T-helper 1 cell (primary cell): ENCODE results near the gene MEGF11.
"Not testable (repeated sequence)": the region's sequence is repeated elsewhere in the genome, so short reads cannot be mapped to it uniquely, and the experiment has no call there.

Experiments
- DNase-seq, 5 donors: peaks; one replicate each; pipeline ENCODE4 v3.0.0-alpha.2; 2012 to 2020

Gene MEGF11

GRCh38 chr15:66022163-66022525, 231.4 kb downstream of the MEGF11 start:
- DNase-seq: no peak

GRCh38 chr15:66021496-66022162, 231.9 kb downstream of the MEGF11 start:
- DNase-seq: no peak

- DNase-seq: no peak
Observed at GRCh38 chr15:66019826-66020398, 233.6 kb downstream of the MEGF11 start.

GRCh38 chr15:66019368-66019767, 234.2 kb downstream of the MEGF11 start:
- DNase-seq: no peak

- DNase-seq: no peak
Observed at GRCh38 chr15:66018488-66018797, 235.1 kb downstream of the MEGF11 start.

- DNase-seq: no peak
Observed at GRCh38 chr15:66017792-66018487, 235.6 kb downstream of the MEGF11 start.

- DNase-seq: no peak
Observed at GRCh38 chr15:66017000-66017399, 236.6 kb downstream of the MEGF11 start.

- DNase-seq: no peak
Observed at GRCh38 chr15:66016199-66016598, 237.4 kb downstream of the MEGF11 start.

- DNase-seq: no peak
Observed at GRCh38 chr15:66014635-66015182, 238.8 kb downstream of the MEGF11 start.

GRCh38 chr15:66014022-66014421, 239.5 kb downstream of the MEGF11 start:
- no peak for DNase-seq

GRCh38 chr15:66008940-66009562, 244.5 kb downstream of the MEGF11 start:
- no peak for DNase-seq

- no peak for DNase-seq
Observed at GRCh38 chr15:66007663-66008262, 245.8 kb downstream of the MEGF11 start.

GRCh38 chr15:66006986-66007385, 246.6 kb downstream of the MEGF11 start:
- DNase-seq: no peak

- DNase-seq: no peak
Observed at GRCh38 chr15:66004618-66005262, 248.8 kb downstream of the MEGF11 start.

GRCh38 chr15:66003129-66003528, 250.4 kb downstream of the MEGF11 start:
- not testable (repeated sequence) for DNase-seq

GRCh38 chr15:66001717-66002426, 251.7 kb downstream of the MEGF11 start:
- DNase-seq: no peak

GRCh38 chr15:66001042-66001441, 252.5 kb downstream of the MEGF11 start:
- no peak for DNase-seq

- DNase-seq: no peak
Observed at GRCh38 chr15:65998486-65998885, 255.1 kb downstream of the MEGF11 start.

- no peak for DNase-seq
Observed at GRCh38 chr15:65996901-65997300, 256.6 kb downstream of the MEGF11 start.

GRCh38 chr15:65994832-65995231, 258.7 kb downstream of the MEGF11 start:
- DNase-seq: no peak

GRCh38 chr15:65993762-65994161, 259.8 kb downstream of the MEGF11 start:
- no peak for DNase-seq

GRCh38 chr15:65993236-65993635, 260.3 kb downstream of the MEGF11 start:
- DNase-seq: no peak
